Caco-2 (cell line): Measurements from ENCODE around the gene COX5B. TPM values are rescaled to one million over a fixed set of nuclear protein-coding genes. Genes with fewer than 3 reads are reported as not detected.
"Not testable (repeated sequence)": the region's sequence is repeated elsewhere in the genome, so short reads cannot be mapped to it uniquely, and the experiment has no call there.

Experiments used
- BruUV-seq: library from RNA; stranded (reverse); fragments of 400-500 nt; replicated peaks from 2 replicates; lab custom pipeline; 2021; lab: Mats Ljungman, UMichigan
- CTCF ChIA-PET: fragments of 300-600 bp; sonication (Branson Sonifier 250); formaldehyde crosslinking; loops from one replicate; lab custom pipeline; 2022; ENCODE audit warnings: antibody characterized with exemption; lab: Charles Lee
- POLR2A ChIA-PET: fragments of 300-600 bp; sonication (Branson Sonifier 250); formaldehyde crosslinking; loops from one replicate; lab custom pipeline; 2022; ENCODE audit warnings: antibody characterized with exemption; lab: Charles Lee
- DNase-seq, 2 experiments: peaks; one replicate each; pipeline versions ENCODE4 v3.0.0 to v3.0.0-alpha.2; 2020 to 2022
- H3K27me3 ChIP-seq: replicated peaks from 2 replicates; pipeline ENCODE4 v1.6.0; 2011; ENCODE audit warnings: low read length; ENCODE audit not compliant: control insufficient read depth, insufficient read depth
- H3K36me3 ChIP-seq: 2 replicates; pipeline ENCODE4 v1.5.1; 2011; ENCODE audit warnings: low read length; ENCODE audit not compliant: control insufficient read depth, insufficient read depth
- H3K4me1 ChIP-seq: fragments of 250-450 bp; sonication (Bioruptor Pico); 2 replicates; pipeline ENCODE4 v1.5.1; 2020; ENCODE audit warnings: mild to moderate bottlenecking
- H3K4me3 ChIP-seq: 2 replicates; pipeline ENCODE4 v1.5.1; 2011; ENCODE audit warnings: low read depth, mild to moderate bottlenecking, control low read depth, low read length
- H3K9me3 ChIP-seq: fragments of 250-450 bp; sonication (Bioruptor Pico); 2 replicates; pipeline ENCODE4 v1.5.1; 2020; ENCODE audit warnings: mild to moderate bottlenecking, moderate library complexity
- H3K27ac Mint-ChIP-seq: one replicate; pipeline ENCODE4 v1.8.0; 2022; ENCODE audit warnings: mixed read lengths; ENCODE audit not compliant: unreplicated experiment
- H3K27me3 Mint-ChIP-seq: one replicate; pipeline ENCODE4 v1.8.0; 2022; ENCODE audit warnings: mixed read lengths; ENCODE audit not compliant: insufficient read depth, unreplicated experiment
- H3K36me3 Mint-ChIP-seq: one replicate; pipeline ENCODE4 v1.8.0; 2022; ENCODE audit warnings: mild to moderate bottlenecking, mixed read lengths; ENCODE audit not compliant: insufficient read depth, unreplicated experiment
- H3K4me1 Mint-ChIP-seq: one replicate; pipeline ENCODE4 v1.8.0; 2022; ENCODE audit warnings: low read depth, mixed read lengths; ENCODE audit not compliant: unreplicated experiment
- H3K4me3 Mint-ChIP-seq: one replicate; pipeline ENCODE4 v1.8.0; 2022; ENCODE audit warnings: mild to moderate bottlenecking, moderate library complexity, mixed read lengths; ENCODE audit not compliant: unreplicated experiment
- H3K9me3 Mint-ChIP-seq: one replicate; pipeline ENCODE4 v1.8.0; 2022; ENCODE audit warnings: mixed read lengths; ENCODE audit not compliant: unreplicated experiment
- intact Hi-C: fragments of 100-400 bp; cut with micrococcal nuclease; formaldehyde crosslinking; loops from one replicate; pipeline ENCODE4 v1.10.0; 2022; ENCODE audit not compliant: unreplicated experiment
- total RNA-seq: library from RNA; stranded (reverse); gene quantifications from 2 replicates; pipeline ENCODE4 v1.2.3, GENCODE V29; 2022
- TF ChIP-seq, protein P1 (sequence below), 2 experiments: fragments of 200-600 bp in 1 of 2; IDR thresholded peaks; 1 replicate in 1 of 2; 2 replicates in 1 of 2; pipeline versions ENCODE4 v1.5.1 to v1.8.0; 2011 to 2022; ENCODE audit warnings: antibody characterized with exemption in 1 of 2, control low read depth in 1 of 2, inconsistent platforms in 1 of 2, low read depth in 1 of 2, low read length in 1 of 2, mild to moderate bottlenecking in 1 of 2, moderate library complexity in 1 of 2; ENCODE audit not compliant: insufficient read depth in 1 of 2, severe bottlenecking in 1 of 2, unreplicated experiment in 1 of 2

COX5B gene
- total RNA-seq, 1 experiment from 2014 or later: 313 TPM

DNA sequence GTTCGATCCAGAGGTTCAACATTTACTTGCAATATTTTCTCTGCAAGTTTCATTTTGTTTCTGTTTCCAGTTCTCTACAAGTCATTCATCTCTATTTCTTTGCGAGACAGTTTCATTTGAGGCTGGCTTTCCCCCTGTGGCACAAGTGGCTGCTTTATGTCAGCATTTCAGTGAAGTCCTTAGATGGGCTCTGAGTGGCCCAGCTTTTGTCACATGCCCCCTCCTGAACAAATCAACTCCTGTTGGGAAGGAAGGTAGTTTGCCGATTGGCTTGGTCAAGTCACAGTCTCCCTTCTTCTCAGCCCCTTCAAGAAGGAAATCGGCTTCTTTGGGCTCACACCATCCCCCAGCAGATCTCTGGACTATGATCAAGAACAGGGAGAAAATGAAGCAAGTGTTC lies 37.1 kb upstream of the COX5B start:
- H3K4me3 Mint-ChIP-seq, H3K36me3 Mint-ChIP-seq, DNase-seq, intact Hi-C loops, BruUV-seq, POLR2A ChIA-PET, H3K4me1 Mint-ChIP-seq, CTCF ChIA-PET, H3K27me3 Mint-ChIP-seq, H3K9me3 Mint-ChIP-seq, H3K27ac Mint-ChIP-seq, H3K36me3 ChIP-seq, H3K9me3 ChIP-seq, H3K4me1 ChIP-seq, H3K4me3 ChIP-seq, H3K27me3 ChIP-seq: not testable (repeated sequence)

DNA sequence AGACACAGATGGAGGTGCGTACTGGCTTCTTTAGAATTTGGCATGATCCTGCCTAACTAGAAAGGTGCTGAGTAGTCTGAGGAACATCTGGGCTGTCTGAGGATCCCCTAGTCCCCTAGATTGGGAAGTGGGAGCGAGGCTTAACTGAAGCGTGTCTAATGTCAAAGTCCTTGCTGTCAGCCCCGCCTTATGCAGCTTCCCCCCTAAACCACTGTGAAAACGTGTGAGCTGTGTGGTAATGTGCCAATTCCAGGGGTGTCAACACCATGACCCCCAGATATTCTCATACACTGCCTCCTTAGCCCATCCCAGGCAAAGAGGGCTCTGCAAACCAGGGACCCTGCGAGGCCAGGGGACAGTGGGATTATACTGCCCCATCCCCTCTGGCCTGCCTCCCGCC lies 34.0 kb upstream of the COX5B start:
- H3K36me3 ChIP-seq, H3K4me3 ChIP-seq, H3K27me3 Mint-ChIP-seq, BruUV-seq, DNase-seq, H3K9me3 ChIP-seq, POLR2A ChIA-PET, CTCF ChIA-PET, H3K27ac Mint-ChIP-seq, H3K4me3 Mint-ChIP-seq, H3K36me3 Mint-ChIP-seq, H3K9me3 Mint-ChIP-seq, H3K4me1 ChIP-seq, H3K27me3 ChIP-seq, intact Hi-C loops, H3K4me1 Mint-ChIP-seq: not testable (repeated sequence)

DNA sequence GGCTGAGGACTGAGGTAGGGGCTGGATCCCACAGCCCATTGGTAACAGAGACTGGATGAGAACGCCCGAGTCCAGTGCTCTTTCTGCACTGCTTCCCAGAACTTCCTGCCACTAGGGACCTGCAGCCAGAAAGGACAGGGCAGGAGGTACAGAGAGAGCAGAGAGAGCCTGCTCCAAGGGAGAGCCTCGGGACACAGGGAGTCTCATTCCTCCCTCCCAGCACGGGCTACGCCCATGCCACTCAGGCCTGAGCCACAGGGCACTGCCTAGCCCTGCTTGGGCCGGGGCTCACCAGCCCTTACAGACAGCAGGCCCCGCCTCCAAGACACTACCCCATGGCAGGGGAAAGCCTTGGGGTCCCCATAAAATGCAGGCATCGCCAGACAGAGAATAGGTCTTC lies 30.1 kb upstream of the COX5B start:
- H3K9me3 ChIP-seq, CTCF ChIA-PET, H3K27me3 Mint-ChIP-seq, DNase-seq, POLR2A ChIA-PET, H3K4me1 Mint-ChIP-seq, H3K4me3 ChIP-seq, H3K27ac Mint-ChIP-seq, H3K36me3 ChIP-seq, H3K36me3 Mint-ChIP-seq, H3K27me3 ChIP-seq, H3K4me3 Mint-ChIP-seq, H3K9me3 Mint-ChIP-seq, intact Hi-C loops, BruUV-seq, H3K4me1 ChIP-seq: not testable (repeated sequence)

DNA sequence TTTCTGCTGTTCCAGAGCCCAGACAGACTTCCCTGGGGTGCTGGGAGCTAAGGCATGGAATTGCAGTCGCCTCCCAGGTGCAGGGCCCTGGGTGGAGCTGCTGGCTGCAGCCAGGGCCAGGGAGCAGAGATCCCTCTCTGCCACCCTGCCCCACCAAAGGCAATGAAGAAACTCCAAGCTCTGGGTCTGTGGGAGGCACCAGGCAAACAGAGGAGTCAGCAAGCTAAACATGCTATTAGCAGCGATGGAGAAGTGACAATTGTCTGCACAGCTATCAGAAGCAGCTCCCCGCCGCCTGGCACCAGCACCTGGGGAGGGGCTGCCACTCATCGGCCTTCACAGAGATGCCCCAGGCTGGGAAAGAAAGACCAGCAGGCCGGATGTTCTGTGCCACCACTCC lies 28.0 kb upstream of the COX5B start:
- Histone ChIP-seq H3K36me3 (no peaks in the 10 kb centered on the region), H3K4me3 (no peak overlapping the region), H3K4me1 (no peaks in the 10 kb centered on the region), H3K9me3 (no peaks in the 10 kb centered on the region), H3K27me3 (no peaks in the 10 kb centered on the region)
- Mint-ChIP-seq H3K27ac (no peak overlapping the region), H3K9me3 (no peaks in the 10 kb centered on the region), H3K4me3 (no peak overlapping the region), H3K4me1 (no peaks in the 10 kb centered on the region), H3K36me3 (no peaks in the 10 kb centered on the region), H3K27me3 (peaks cover 4% of the 10 kb centered on the region)
- ChIA-PET POLR2A (no interaction called here), CTCF (no interaction called here)
- DNase-seq: no peak
- intact Hi-C loops: no loop called here
- no TSS peak for BruUV-seq
- TF ChIP-seq, protein P1, sequence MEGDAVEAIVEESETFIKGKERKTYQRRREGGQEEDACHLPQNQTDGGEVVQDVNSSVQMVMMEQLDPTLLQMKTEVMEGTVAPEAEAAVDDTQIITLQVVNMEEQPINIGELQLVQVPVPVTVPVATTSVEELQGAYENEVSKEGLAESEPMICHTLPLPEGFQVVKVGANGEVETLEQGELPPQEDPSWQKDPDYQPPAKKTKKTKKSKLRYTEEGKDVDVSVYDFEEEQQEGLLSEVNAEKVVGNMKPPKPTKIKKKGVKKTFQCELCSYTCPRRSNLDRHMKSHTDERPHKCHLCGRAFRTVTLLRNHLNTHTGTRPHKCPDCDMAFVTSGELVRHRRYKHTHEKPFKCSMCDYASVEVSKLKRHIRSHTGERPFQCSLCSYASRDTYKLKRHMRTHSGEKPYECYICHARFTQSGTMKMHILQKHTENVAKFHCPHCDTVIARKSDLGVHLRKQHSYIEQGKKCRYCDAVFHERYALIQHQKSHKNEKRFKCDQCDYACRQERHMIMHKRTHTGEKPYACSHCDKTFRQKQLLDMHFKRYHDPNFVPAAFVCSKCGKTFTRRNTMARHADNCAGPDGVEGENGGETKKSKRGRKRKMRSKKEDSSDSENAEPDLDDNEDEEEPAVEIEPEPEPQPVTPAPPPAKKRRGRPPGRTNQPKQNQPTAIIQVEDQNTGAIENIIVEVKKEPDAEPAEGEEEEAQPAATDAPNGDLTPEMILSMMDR (IDR thresholded peaks at IDR 0.05; ENCODE audit: insufficient read depth in 1 of 2, low read depth in 1 of 2, low read length in 1 of 2, severe bottlenecking in 1 of 2, unreplicated experiment in 1 of 2): no peak

DNA sequence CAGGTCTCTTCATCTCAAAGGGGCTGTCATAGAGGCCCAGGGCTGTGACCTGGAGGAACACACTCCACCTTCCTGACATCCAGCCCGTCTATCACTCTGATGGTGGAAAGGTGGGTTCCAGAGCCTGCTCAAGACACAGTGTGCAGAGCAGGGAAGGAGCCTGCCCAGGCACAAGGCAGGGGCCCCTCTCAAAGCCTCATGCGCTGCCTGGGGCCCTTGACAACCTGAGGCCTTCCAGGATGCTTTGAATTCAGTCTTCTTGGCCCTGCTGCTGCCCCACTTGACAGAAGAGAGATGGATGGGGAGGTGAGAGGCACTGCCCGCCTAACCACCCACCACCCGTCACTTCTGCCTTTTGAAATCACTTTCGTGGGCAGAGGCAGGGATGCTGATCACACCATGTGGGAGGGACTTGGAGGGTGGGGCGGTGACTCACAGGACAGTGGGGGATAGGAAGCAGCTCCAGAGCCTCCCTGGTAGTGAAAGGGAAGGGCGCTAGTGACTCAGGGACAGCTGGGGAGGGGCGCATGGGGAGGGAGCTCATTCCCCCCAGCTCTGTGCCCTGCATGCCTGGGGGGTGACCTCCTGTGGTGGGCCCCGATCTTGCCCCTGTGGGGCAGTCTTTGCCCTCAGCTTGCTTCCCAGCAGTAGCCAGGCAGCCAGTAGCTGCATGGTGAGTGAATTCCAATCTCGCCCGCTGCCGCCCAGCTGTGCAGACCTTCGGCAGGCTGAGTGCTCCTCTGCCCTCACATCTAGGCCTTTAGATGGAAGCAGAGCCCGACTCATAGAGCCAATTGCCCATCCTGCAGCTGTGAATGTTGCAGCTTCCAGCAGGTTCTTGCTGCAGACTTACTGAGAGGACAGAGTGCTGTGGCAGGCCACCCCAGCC lies 26.7 kb upstream of the COX5B start:
- H3K36me3 Mint-ChIP-seq, H3K4me1 Mint-ChIP-seq, H3K4me1 ChIP-seq, H3K27ac Mint-ChIP-seq, POLR2A ChIA-PET, H3K9me3 Mint-ChIP-seq, H3K9me3 ChIP-seq, intact Hi-C loops, BruUV-seq, DNase-seq, H3K27me3 ChIP-seq, H3K4me3 Mint-ChIP-seq, CTCF ChIA-PET, H3K4me3 ChIP-seq, H3K36me3 ChIP-seq, H3K27me3 Mint-ChIP-seq: not testable (repeated sequence)

DNA sequence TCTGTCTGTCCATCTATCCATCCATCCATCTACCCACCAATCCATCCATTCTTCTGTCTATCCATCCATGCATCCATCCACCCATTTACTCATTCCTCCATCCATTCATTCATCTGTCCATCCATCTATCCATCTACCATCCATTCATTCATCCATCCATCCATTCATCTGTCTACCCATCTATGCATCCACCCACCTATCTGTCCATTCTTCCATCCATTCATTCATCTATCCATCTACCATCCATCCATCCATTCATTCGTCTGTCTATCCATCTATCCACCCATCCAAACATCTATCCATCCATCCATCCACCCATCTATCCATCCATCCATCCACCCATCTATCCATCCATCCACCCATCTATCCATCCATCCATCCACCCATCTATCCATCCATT lies 25.4 kb upstream of the COX5B start:
- H3K4me3 Mint-ChIP-seq, DNase-seq, H3K27ac Mint-ChIP-seq, H3K27me3 ChIP-seq, H3K36me3 Mint-ChIP-seq, POLR2A ChIA-PET, H3K4me1 ChIP-seq, H3K9me3 Mint-ChIP-seq, H3K4me1 Mint-ChIP-seq, H3K9me3 ChIP-seq, CTCF ChIA-PET, H3K4me3 ChIP-seq, H3K27me3 Mint-ChIP-seq, intact Hi-C loops, H3K36me3 ChIP-seq, BruUV-seq: not testable (repeated sequence)
